Bronchial epithelial cell (primary cell): Measurements from ENCODE around the gene STX3. TPM values are rescaled to one million over a fixed set of nuclear protein-coding genes. Genes with fewer than 3 reads are reported as not detected.

Experiments
- DNase-seq: peaks from one replicate; pipeline ENCODE4 v3.0.0-alpha.2; 2010; ENCODE audit warnings: low read depth
- FAIRE-seq: peaks from 2 replicates; lab custom pipeline; 2011; peaks lifted over from hg19 to GRCh38; lab: Jason Lieb, UNC
- H3K27me3 ChIP-seq: 2 replicates; pipeline ENCODE4 v1.5.1; 2011; ENCODE audit warnings: low read length; ENCODE audit not compliant: control insufficient read depth, insufficient read depth
- H3K36me3 ChIP-seq: 2 replicates; pipeline ENCODE4 v1.5.1; 2011; ENCODE audit warnings: low read length; ENCODE audit not compliant: control insufficient read depth, insufficient read depth
- H3K4me3 ChIP-seq: 2 replicates; pipeline ENCODE4 v1.5.1; 2011; ENCODE audit warnings: mild to moderate bottlenecking, low read depth, low read length, control low read depth
- total RNA-seq: library from RNA; depleted of rRNA; stranded (reverse); fragments of >200 nt; gene quantifications from 2 replicates; pipeline ENCODE4 v1.2.1, GENCODE V29; 2014
- TF ChIP-seq, protein P1 (sequence below): IDR thresholded peaks from 2 replicates; pipeline ENCODE4 v1.5.1; 2011; ENCODE audit warnings: mild to moderate bottlenecking, moderate library complexity, low read length, control low read depth, inconsistent platforms; ENCODE audit not compliant: insufficient read depth, severe bottlenecking

The STX3 gene
- total RNA-seq, 1 donor from 2014 or later, result 53.4 TPM

DNA sequence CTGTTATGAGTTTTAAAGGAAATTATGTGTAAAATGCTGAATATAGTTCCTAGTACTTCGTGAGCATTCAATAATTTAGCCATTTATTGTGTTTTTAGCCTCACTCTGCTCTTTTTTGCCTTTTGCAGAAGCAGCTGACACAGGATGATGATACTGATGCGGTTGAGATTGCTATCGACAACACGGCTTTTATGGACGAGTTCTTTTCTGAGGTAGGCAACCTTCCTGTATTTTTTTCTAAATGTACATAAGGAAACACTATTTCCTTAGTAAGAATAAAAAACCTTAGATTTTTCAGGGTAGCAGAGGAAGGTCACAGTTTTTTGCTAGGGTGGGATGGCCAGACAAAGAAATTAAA lies 17.9 kb downstream of the STX3 start:
- no peak for DNase-seq
- Histone ChIP-seq H3K4me3 (no peak overlapping the region), H3K27me3 (no peaks in the 10 kb centered on the region), H3K36me3 (no peaks in the 10 kb centered on the region)
- TF ChIP-seq, protein P1, sequence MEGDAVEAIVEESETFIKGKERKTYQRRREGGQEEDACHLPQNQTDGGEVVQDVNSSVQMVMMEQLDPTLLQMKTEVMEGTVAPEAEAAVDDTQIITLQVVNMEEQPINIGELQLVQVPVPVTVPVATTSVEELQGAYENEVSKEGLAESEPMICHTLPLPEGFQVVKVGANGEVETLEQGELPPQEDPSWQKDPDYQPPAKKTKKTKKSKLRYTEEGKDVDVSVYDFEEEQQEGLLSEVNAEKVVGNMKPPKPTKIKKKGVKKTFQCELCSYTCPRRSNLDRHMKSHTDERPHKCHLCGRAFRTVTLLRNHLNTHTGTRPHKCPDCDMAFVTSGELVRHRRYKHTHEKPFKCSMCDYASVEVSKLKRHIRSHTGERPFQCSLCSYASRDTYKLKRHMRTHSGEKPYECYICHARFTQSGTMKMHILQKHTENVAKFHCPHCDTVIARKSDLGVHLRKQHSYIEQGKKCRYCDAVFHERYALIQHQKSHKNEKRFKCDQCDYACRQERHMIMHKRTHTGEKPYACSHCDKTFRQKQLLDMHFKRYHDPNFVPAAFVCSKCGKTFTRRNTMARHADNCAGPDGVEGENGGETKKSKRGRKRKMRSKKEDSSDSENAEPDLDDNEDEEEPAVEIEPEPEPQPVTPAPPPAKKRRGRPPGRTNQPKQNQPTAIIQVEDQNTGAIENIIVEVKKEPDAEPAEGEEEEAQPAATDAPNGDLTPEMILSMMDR, result no peak
- no peak for FAIRE-seq

DNA sequence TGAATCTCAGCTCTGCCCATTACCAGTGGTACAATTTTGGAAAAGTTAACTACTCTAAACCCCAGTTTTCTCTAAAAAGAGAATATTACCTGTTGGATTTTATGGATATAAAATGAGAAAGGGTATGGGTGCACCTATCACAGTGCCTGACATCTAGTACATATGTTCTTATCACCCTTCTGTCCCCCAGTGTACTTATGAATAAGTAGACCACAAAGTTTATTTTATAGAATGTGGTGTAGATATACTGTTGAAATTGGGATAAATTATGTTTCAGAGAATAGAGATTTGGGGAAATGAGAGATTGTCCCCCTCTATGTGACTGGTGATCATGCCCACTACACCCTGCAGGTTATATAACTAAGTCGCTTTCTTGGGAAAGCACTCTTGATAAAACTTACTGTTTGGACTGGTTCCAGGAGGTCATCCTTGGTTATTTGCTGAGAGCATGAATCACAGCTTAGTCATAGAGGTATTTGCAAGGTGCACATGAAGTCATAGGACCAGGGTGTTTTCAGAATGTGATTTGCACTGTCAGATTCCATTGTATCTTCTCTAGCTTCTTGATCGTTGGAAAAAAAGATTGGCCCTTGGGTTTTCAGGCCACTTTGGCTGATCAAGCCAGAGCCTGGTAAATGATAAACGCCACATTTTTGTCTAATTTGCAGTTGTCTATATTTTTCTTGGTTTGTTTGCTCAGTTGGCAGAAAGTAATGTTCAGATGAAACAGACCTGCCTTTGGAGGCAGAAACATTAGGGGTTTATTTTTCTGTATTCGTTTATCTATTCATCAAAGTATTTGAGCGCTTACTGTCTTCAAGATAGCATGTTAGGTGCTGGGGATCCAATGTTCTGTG lies 21.3 kb downstream of the STX3 start:
- FAIRE-seq, result no peak
- Histone ChIP-seq H3K27me3 (no peaks in the 10 kb centered on the region), H3K4me3 (no peak overlapping the region), H3K36me3 (peaks cover 3% of the 10 kb centered on the region)
- TF ChIP-seq, protein P1, result no peak
- DNase-seq, result peak; percentile 99

DNA sequence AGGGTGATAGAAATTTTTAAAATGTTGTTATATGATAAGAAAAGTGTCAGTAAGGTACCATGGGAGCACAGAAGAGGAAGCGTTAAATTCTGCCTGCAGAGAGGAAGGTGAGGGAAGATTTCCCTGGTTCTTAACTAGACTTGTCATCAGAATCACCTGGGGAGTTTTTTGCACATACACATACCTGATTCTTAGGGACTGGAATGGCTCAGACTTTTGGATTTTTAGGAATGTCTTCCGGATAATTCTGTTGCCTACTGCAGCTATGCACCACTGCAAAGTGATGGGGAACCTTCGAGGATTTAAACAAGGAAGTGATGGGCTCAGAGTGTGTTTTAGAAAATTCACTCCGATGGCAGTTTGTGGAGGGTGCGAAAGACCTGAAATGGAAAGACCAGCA lies 21.9 kb downstream of the STX3 start:
- TF ChIP-seq, protein P1, result no peak
- Histone ChIP-seq H3K36me3 (peaks cover 3% of the 10 kb centered on the region), H3K4me3 (no peak overlapping the region), H3K27me3 (no peaks in the 10 kb centered on the region)
- DNase-seq (no peak), FAIRE-seq (no peak)

DNA sequence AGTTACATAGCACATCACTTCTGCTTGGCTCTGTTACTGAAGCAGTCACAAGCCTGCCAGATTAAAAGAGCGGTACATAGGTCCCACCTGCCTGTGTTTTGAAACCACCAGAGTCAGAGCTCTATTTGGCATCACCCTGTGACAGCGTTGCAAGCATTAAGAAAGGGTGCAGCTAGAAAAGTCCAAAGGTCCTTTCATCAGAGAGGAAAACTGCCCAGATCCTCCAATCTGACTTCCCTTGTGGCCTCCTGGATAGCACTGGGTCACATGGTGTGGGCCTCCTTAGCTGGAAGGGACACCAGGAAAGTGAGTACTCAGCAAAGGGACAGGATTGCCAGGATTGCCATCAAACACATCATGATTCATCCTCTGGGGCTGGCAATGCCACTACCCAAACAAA lies 22.9 kb downstream of the STX3 start:
- TF ChIP-seq, protein P1, result no peak
- no peaks in the 10 kb centered on the region for H3K27me3 ChIP-seq
- no peak overlapping the region for H3K4me3 ChIP-seq
- DNase-seq, result no peak
- peaks cover 3% of the 10 kb centered on the region for H3K36me3 ChIP-seq
- no peak for FAIRE-seq

DNA sequence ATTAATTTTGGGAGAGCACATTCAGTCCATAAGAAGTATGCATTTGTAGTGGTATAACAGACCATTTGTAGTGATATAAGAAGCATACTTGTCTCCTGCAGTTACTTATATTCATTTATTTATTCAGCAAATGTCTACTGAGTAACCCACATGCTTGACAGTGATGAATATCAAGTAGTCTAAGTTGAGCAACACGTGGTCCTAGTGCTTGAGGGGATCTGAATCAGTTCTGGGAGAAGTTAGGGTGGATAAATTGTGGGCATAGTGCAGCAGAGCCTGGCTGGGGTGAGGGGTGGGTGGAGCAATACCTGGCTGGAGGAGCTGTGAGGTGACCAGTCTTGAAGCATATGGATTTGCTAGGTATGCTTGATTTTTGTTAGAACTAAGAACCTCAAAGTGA lies 24.3 kb downstream of the STX3 start:
- TF ChIP-seq, protein P1, result no peak
- no peak overlapping the region for H3K4me3 ChIP-seq
- no peak for FAIRE-seq
- no peaks in the 10 kb centered on the region for H3K27me3 ChIP-seq
- peak; percentile 38 for DNase-seq
- H3K36me3 ChIP-seq, result peaks cover 3% of the 10 kb centered on the region
